D721Med (cell line): ENCODE results near the gene KATNB1.

Experiments used
- DNase-seq: peaks from one replicate; pipeline ENCODE4 v3.0.0; 2011; ENCODE audit warnings: low spot score; ENCODE audit not compliant: insufficient read length
- FAIRE-seq: peaks from 2 replicates; lab custom pipeline; 2011; peaks lifted over from hg19 to GRCh38; lab: Jason Lieb, UNC
- CTCF ChIP-seq: IDR thresholded peaks from 2 replicates; pipeline ENCODE4 v1.5.1; 2012; ENCODE audit warnings: mild to moderate bottlenecking, control low read depth; ENCODE audit not compliant: insufficient read depth; ENCODE audit errors: missing control alignments

KATNB1 gene

DNA sequence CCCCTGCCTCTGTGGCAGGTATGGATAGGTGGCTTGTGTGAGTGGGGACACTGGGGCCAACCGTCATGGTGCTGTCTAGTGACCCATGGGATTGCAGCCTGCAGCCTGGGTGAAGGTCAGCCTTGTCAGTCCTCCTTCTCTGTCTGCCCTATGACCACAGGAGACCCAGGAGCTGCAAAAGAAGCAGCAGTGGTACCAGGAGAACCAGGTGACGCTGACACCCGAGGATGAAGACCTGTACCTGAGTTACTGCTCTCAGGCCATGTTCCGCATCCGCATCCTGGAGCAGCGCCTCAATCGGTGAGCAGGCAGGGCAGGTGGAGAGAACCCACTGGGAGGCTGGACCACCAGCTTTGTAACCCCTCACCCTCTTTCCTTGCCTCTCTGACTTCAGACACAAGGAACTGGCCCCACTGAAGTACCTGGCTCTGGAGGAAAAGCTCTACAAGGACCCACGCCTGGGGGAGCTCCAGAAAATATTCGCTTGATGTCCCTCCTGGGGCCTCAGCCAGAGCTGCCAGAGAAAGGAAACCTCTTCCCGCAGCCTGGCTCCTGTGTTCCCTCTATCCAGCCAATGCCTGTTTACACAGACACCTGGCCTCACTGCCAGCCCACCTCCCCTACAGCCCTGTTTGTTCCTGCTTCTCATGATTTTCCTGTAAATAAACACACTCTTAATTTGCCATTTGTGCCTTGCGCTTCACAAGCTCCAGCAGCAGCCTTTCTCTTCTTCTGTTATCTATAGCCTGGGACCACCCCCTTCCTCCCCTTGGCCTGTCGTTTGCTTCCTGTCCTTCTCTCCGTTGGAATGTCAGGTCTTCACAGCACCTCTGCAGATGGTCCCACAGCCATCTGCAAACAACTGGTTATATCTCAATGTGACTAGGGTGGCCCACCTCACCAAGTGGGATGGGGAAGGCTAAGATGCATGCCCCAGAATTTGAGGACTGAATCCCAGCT lies 4.5 kb upstream of the KATNB1 start:
- FAIRE-seq = no peak
- TF ChIP-seq CTCF = no peak
- DNase-seq = no peak

DNA sequence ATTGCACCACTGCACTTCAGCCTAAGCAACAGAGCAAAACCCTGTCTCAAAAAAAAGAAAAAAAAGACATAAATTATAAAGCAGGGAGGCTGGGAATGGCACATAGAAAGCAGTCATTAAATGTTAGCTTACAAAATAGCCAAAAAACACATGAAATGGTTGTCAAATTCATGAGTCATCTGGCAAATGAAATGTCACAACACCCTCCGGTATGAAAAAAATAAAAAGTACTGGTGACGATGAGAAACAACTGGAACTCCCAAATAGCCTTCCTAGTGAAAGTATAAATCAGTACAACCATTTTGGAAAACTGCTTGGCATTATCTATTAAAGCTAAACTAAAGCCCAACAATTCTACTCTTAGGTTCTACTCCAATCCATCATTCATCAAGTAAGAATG lies 3.5 kb upstream of the KATNB1 start:
- DNase-seq = no peak
- FAIRE-seq = no peak
- no peak for TF ChIP-seq CTCF

- DNase-seq = no peak
- FAIRE-seq = no peak
Measured at GRCh38 chr16:57732714-57733113, 2.9 kb upstream of the KATNB1 start.

DNA sequence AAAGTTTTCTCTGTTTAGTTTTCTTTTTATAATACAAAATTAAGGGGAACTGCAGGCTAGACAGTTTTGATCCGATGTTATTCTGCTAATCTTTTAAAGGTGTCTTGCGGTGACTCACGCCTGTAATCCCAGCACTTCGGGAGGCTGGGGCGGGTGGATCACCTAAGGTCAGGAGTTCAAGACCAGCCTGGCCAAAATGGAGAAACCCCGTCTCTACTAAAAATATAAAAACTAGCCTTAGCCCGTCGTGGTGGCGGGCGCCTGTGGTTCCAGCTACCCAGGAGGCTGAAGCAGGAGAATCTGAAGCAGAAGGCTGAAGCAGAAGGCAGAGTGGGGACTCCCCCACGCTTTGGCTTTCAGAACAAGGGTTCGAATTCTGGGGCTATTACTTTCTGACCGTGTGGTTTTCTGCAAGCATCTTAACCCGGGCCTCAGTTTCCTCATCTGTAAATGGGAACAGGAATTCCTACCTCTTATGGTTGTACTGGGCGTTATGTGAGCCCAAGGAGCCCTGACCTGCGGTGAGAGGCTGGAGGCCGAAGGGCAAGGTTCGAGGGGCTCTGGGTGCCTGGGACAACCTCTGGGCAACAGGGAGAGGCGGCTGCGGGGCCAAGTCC lies 1.2 kb upstream of the KATNB1 start:
- FAIRE-seq (no peak), DNase-seq (no peak)
- TF ChIP-seq CTCF = no peak

More at GRCh38 chr16:57732714-57733113, 2.9 kb upstream of the KATNB1 start:
- no peak for TF ChIP-seq CTCF

DNA sequence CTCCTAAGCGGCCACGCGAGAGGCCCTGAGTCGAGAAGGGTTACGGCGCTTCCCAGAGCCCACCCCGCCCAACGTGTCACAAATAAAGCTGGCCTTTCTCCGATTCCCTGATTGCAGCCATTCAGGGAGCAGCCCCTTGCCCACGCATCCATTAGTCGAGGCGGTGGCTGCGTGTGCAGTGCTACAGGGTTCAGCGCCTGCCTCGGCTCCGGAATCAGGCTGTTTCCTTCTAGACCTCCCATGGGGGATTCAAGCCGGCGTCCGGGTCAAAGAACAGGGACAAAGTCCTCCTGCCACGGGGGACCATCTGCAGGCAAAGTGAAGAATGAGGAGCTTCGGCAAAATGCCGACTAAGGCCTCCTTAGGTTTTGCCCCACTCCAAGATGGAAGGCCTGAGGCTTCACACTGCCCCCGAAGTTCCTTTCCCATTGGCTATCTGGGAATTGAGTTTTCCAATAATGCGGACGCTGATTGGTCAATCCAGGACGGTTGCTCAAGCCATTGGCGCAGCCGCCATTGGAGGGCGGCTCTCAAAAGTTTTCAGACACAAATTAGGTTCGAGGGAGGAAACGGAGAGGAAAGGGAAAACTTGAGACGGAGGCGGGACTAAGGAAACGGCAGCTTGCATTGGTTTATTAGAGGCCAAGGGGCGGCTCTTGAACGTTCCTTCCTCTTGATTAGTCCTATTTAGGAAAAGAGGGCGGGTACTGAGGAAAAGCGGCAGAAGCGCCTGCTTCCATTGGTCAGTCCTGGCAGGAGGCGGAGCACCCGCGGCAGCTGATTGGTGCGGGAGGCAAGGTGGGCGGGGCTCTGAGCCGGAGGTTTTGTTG lies 430 bp upstream of the KATNB1 start:
- no peak for FAIRE-seq
- peak; percentile 72 for DNase-seq
- no peak for TF ChIP-seq CTCF

DNA sequence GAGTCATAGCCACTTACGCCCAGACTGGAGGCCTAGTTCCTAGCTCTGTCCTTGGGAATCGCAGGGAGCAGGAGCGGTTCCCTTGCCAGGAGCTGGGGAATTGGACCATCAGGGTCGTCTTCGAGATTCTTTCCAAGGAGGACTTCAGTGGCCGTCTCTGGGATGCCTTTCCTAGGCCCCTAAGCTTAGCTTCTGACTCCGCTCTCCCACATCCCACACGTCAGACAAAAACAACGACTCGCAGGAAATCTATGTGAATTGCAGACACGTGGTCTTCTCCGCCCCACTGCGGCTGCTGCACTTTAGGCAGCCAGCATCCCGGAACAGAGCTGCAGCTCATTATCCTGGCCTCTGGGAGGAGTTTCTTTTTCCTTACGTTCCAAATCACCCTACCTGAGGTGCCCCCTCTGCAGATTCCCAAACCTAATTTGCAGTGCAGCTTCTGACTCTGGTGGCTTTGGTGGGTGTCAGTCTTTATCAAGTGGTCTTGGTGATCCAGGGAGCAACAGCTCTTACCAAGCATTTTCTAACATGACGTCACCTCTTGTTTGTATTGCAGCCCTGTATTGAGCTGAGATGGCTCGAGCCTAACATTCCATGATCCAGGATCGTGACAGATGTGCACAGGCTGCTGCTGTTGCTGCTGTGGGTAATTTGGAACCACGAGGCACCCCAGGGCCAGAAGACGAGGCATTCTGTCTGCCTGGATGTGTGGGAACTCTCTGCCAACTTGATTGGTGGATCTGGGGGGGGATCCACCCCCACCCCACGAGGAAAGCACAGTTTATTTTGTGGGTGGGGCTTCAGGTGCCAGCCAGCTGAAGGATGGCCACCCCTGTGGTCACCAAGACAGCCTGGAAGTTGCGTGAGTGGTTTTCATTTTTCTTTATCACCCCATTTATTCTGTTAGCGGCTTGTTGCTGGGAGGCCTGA lies 1.1 kb downstream of the KATNB1 start:
- TF ChIP-seq CTCF = no peak
- FAIRE-seq (no peak), DNase-seq (no peak)
